ENCODE measurements around the gene TMEM129.

The TMEM129 gene

GRCh38 chr4:1721003-1721665 is at the start of gene TMEM129, which contains the start of gene TACC3:
TSS of gene TMEM129 (minus strand) at chr4:1721323. CDS start at chr4:1720837, 486 bp downstream.
TSS of gene TACC3 (plus strand) at chr4:1721521. CDS start at chr4:1723422, 1,901 bp downstream.
- DNase-seq: peak; percentile 92

GRCh38 chr4:1770791-1771231 is 49.7 kb upstream of the TMEM129 start:
- DNase-seq: no peak

- DNase-seq: no peak
Observed at GRCh38 chr4:1770245-1770644, 49.1 kb upstream of the TMEM129 start.

GRCh38 chr4:1769692-1770091 is 48.6 kb upstream of the TMEM129 start:
- DNase-seq: no peak

GRCh38 chr4:1768367-1769034 is 47.4 kb upstream of the TMEM129 start:
- DNase-seq: no peak

- DNase-seq: no peak
Observed at GRCh38 chr4:1767770-1768366, 46.7 kb upstream of the TMEM129 start.

GRCh38 chr4:1767061-1767769 is 46.1 kb upstream of the TMEM129 start:
- no peak for DNase-seq

GRCh38 chr4:1766106-1767060 is 45.3 kb upstream of the TMEM129 start:
- no peak for DNase-seq

- DNase-seq: no peak
Observed at GRCh38 chr4:1765409-1766072, 44.4 kb upstream of the TMEM129 start.

- no peak for DNase-seq
Observed at GRCh38 chr4:1764670-1765069, 43.5 kb upstream of the TMEM129 start.

- no peak for DNase-seq
Observed at GRCh38 chr4:1763550-1764080, 42.5 kb upstream of the TMEM129 start.

GRCh38 chr4:1763070-1763549 is 42.0 kb upstream of the TMEM129 start:
- DNase-seq: no peak

GRCh38 chr4:1762264-1763010 is 41.3 kb upstream of the TMEM129 start:
- no peak for DNase-seq

- no peak for DNase-seq
Observed at GRCh38 chr4:1761130-1761689, 40.1 kb upstream of the TMEM129 start.

- DNase-seq: no peak
Observed at GRCh38 chr4:1760521-1761071, 39.5 kb upstream of the TMEM129 start.

- no peak for DNase-seq
Observed at GRCh38 chr4:1759818-1760223, 38.7 kb upstream of the TMEM129 start.

GRCh38 chr4:1759170-1759817 is 38.2 kb upstream of the TMEM129 start:
- DNase-seq: no peak

- DNase-seq: no peak
Observed at GRCh38 chr4:1758306-1759121, 37.4 kb upstream of the TMEM129 start.
